Panc1 (cell line): ENCODE data around the gene PPM1L. TPM values are rescaled to one million over a fixed set of nuclear protein-coding genes. Genes with fewer than 3 reads are reported as not detected.

ENCODE experiments used
- ATAC-seq: fragments of 200-7000 bp; cut with Tn5 transposase; 2 replicates; pipeline ENCODE4 v1.9.1; 2020; ENCODE audit warnings: mild to moderate bottlenecking, moderate library complexity
- BruUV-seq: library from RNA; stranded (reverse); fragments of 400-500 nt; replicated peaks from 2 replicates; lab custom pipeline; 2021; lab: Mats Ljungman, UMichigan
- CTCF ChIA-PET: fragments of 300-600 bp; sonication (Branson Sonifier 250); formaldehyde crosslinking; loops from one replicate; lab custom pipeline; 2022; ENCODE audit warnings: antibody characterized with exemption; lab: Charles Lee
- POLR2A ChIA-PET: fragments of 300-600 bp; sonication (Branson Sonifier 250); formaldehyde crosslinking; loops from one replicate; lab custom pipeline; 2022; ENCODE audit warnings: antibody characterized with exemption; lab: Charles Lee
- DNase-seq: peaks from one replicate; pipeline ENCODE4 v3.0.0-alpha.2; 2010; ENCODE audit warnings: low read depth, low spot score
- H3K27ac ChIP-seq: 2 replicates; pipeline ENCODE4 v1.5.1; 2011; ENCODE audit warnings: mild to moderate bottlenecking, low read length, inconsistent platforms
- H3K27me3 ChIP-seq: fragments of 200-500 bp; sonication (Bioruptor generic); 2 replicates; pipeline ENCODE4 v1.6.0; 2014; ENCODE audit warnings: low read length, inconsistent platforms; ENCODE audit not compliant: control insufficient read depth, insufficient read depth
- H3K36me3 ChIP-seq: fragments of 200-500 bp; sonication (Bioruptor generic); 2 replicates; pipeline ENCODE4 v1.5.1; 2014; ENCODE audit warnings: inconsistent platforms, mild to moderate bottlenecking, low read length, moderate library complexity; ENCODE audit not compliant: control insufficient read depth, insufficient read depth
- H3K4me1 ChIP-seq: 2 replicates; pipeline ENCODE4 v1.5.1; 2011; ENCODE audit warnings: inconsistent platforms, mild to moderate bottlenecking, low read length, moderate library complexity; ENCODE audit not compliant: control insufficient read depth, insufficient read depth
- H3K4me3 ChIP-seq, 2 experiments: 2 replicates each; pipeline ENCODE4 v1.5.1; 2011 to 2012; ENCODE audit warnings: low read depth in 2 of 2, low read length in 2 of 2, mild to moderate bottlenecking in 2 of 2, inconsistent platforms in 1 of 2, moderate library complexity in 1 of 2
- H3K9me3 ChIP-seq: fragments of 200-500 bp; sonication (Bioruptor generic); 2 replicates; pipeline ENCODE4 v1.5.1; 2014; ENCODE audit warnings: low read depth, mild to moderate bottlenecking, inconsistent platforms, low read length, moderate library complexity; ENCODE audit not compliant: control insufficient read depth, insufficient read depth
- CTCF ChIP-seq: fragments of 450-650 bp; IDR thresholded peaks from 2 replicates; pipeline ENCODE4 v1.5.1; 2017; ENCODE audit warnings: mild to moderate bottlenecking
- POLR2AphosphoS5 ChIP-seq: IDR thresholded peaks from 2 replicates; pipeline ENCODE4 v1.6.1; 2012; ENCODE audit warnings: mild to moderate bottlenecking, low read depth, low read length, moderate library complexity
- REST ChIP-seq, 2 experiments: IDR thresholded peaks; 2 replicates each; pipeline ENCODE4 v1.6.1; 2011 to 2012; ENCODE audit warnings: low read depth in 2 of 2, control low read depth in 1 of 2, low read length in 1 of 2, mild to moderate bottlenecking in 1 of 2, moderate library complexity in 1 of 2; ENCODE audit not compliant: insufficient read depth in 1 of 2
- SIN3A ChIP-seq: IDR thresholded peaks from 2 replicates; pipeline ENCODE4 v1.6.1; 2012; ENCODE audit warnings: low read depth, mild to moderate bottlenecking, low read length, moderate library complexity, borderline replicate concordance; ENCODE audit not compliant: insufficient read depth
- TCF7L2 ChIP-seq: IDR thresholded peaks from 2 replicates; pipeline ENCODE4 v1.6.1; 2011; ENCODE audit warnings: mild to moderate bottlenecking, low read depth, low read length, inconsistent platforms
- in situ Hi-C: cut with HindIII; loops from 2 replicates; pipeline ENCODE4 v1.10.0; 2016; ENCODE audit warnings: low sequenced_read_pairs, low pct_unique_long_range_greater_than_20kb
- intact Hi-C: fragments of 100-400 bp; cut with micrococcal nuclease; formaldehyde crosslinking; loops from one replicate; pipeline ENCODE4 v1.10.0; 2022; ENCODE audit not compliant: unreplicated experiment
- total RNA-seq: library from RNA; stranded (reverse); gene quantifications from one replicate; pipeline ENCODE4 v1.2.1, GENCODE V29; 2021; ENCODE audit not compliant: unreplicated experiment

Gene PPM1L
- total RNA-seq, 1 experiment from 2014 or later = 23.8 TPM

- Histone ChIP-seq H3K4me3 (no peak overlapping the region), H3K36me3 (no peaks in the 10 kb centered on the region), H3K4me1 (peaks cover 31% of the 10 kb centered on the region), H3K27me3 (no peaks in the 10 kb centered on the region), H3K27ac (no peak overlapping the region), H3K9me3 (no peaks in the 10 kb centered on the region)
- CTCF ChIA-PET = interaction anchor here (0.7 kb wide), 1 partner anchor 120 kb away, joined by 6 read pairs; no protein-coding TSS in a partner anchor
- no peak for ATAC-seq
- no TSS peak for BruUV-seq
- POLR2A ChIA-PET = no interaction called here
- intact Hi-C loops = no loop called here
- TF ChIP-seq CTCF = no peak
- TF ChIP-seq TCF7L2 = no peak
- no peak for TF ChIP-seq POLR2AphosphoS5
- TF ChIP-seq REST (IDR thresholded peaks at IDR 0.05; ENCODE audit: insufficient read depth in 1 of 2, low read depth in 2 of 2, low read length in 1 of 2) = no peak
- TF ChIP-seq SIN3A = no peak
- DNase-seq = no peak
- in situ Hi-C loops = no loop called here
These were observed 50.1 kb downstream of the PPM1L start for GRCh38 chr3:160806094-160806493.

GRCh38 chr3:160806686-160807085, 50.7 kb downstream of the PPM1L start:
- BruUV-seq = no TSS peak
- CTCF ChIA-PET = interaction anchor here (0.7 kb wide), 1 partner anchor 121 kb away, joined by 6 read pairs; no protein-coding TSS in a partner anchor
- in situ Hi-C loops (no loop called here), intact Hi-C loops (no loop called here)
- no peak for ATAC-seq
- peaks cover 25% of the 10 kb centered on the region for H3K4me1 ChIP-seq
- POLR2A ChIA-PET = no interaction called here
- TF ChIP-seq CTCF (no peak), REST (IDR thresholded peaks at IDR 0.05; ENCODE audit: insufficient read depth in 1 of 2, low read depth in 2 of 2, low read length in 1 of 2) (no peak), SIN3A (no peak), TCF7L2 (no peak), POLR2AphosphoS5 (no peak)
- DNase-seq = no peak
- H3K27me3 ChIP-seq = no peaks in the 10 kb centered on the region
- no peak overlapping the region for H3K27ac ChIP-seq
- no peaks in the 10 kb centered on the region for H3K9me3 ChIP-seq
- H3K36me3 ChIP-seq = no peaks in the 10 kb centered on the region
- no peak overlapping the region for H3K4me3 ChIP-seq
